PC-3 (cell line): ENCODE data around the gene C9orf72. TPM values are rescaled to one million over a fixed set of nuclear protein-coding genes. Genes with fewer than 3 reads are reported as not detected.

Experiments used
- ATAC-seq: fragments of 200-7000 bp; cut with Tn5 transposase; 2 replicates; pipeline ENCODE4 v1.9.1; 2020; ENCODE audit warnings: mild to moderate bottlenecking, moderate library complexity
- BruUV-seq: library from RNA; stranded (reverse); fragments of 400-500 nt; replicated peaks from 2 replicates; lab custom pipeline; 2021; lab: Mats Ljungman, UMichigan
- CTCF ChIA-PET: fragments of 300-600 bp; sonication (Branson Sonifier 250); formaldehyde crosslinking; loops from one replicate; lab custom pipeline; 2022; ENCODE audit warnings: antibody characterized with exemption; lab: Charles Lee
- POLR2A ChIA-PET: fragments of 300-600 bp; sonication (Branson Sonifier 250); formaldehyde crosslinking; loops from one replicate; lab custom pipeline; 2022; ENCODE audit warnings: antibody characterized with exemption; ENCODE audit not compliant: unreplicated experiment; lab: Charles Lee
- DNase-seq: peaks from one replicate; pipeline ENCODE4 v3.0.0-alpha.2; 2015
- H2AFZ ChIP-seq: fragments of 300-600 bp; sonication (generic); 2 replicates; pipeline ENCODE4 v1.6.0; 2016; ENCODE audit warnings: antibody characterized with exemption, low read length
- H3F3A ChIP-seq: fragments of 300-600 bp; sonication (generic); one replicate; pipeline ENCODE4 v1.6.0; 2017; ENCODE audit warnings: antibody characterized with exemption, low read length, control low read depth, mild to moderate bottlenecking; ENCODE audit not compliant: unreplicated experiment
- H3K27ac ChIP-seq: fragments of 300-600 bp; sonication (generic); 2 replicates; pipeline ENCODE4 v1.5.1; 2016; ENCODE audit warnings: mild to moderate bottlenecking, low read length
- H3K27me3 ChIP-seq: fragments of 300-600 bp; sonication (generic); 2 replicates; pipeline ENCODE4 v1.6.1; 2016; ENCODE audit warnings: low read length, mixed read lengths
- H3K36me3 ChIP-seq: fragments of 300-600 bp; sonication (generic); 2 replicates; pipeline ENCODE4 v1.6.1; 2016; ENCODE audit warnings: low read depth, mixed run types, low read length, mixed read lengths
- H3K4me1 ChIP-seq: fragments of 300-600 bp; sonication (generic); 2 replicates; pipeline ENCODE4 v1.5.1; 2016; ENCODE audit warnings: low read length; ENCODE audit not compliant: insufficient read depth
- H3K4me2 ChIP-seq: fragments of 300-600 bp; sonication (generic); 2 replicates; pipeline ENCODE4 v1.6.0; 2016; ENCODE audit warnings: low read length
- H3K4me3 ChIP-seq: fragments of 300-600 bp; sonication (generic); 2 replicates; pipeline ENCODE4 v1.5.1; 2016; ENCODE audit warnings: mild to moderate bottlenecking, low read length, mixed read lengths
- H3K79me2 ChIP-seq: fragments of 300-600 bp; sonication (generic); 2 replicates; pipeline ENCODE4 v1.6.1; 2017; ENCODE audit warnings: low read length, mixed read lengths
- H3K9ac ChIP-seq: fragments of 300-600 bp; sonication (generic); 2 replicates; pipeline ENCODE4 v1.6.0; 2016; ENCODE audit warnings: mild to moderate bottlenecking, low read length
- H3K9me2 ChIP-seq: fragments of 300-600 bp; sonication (generic); replicated peaks from 2 replicates; pipeline ENCODE4 v1.6.1; 2016; ENCODE audit warnings: mixed run types, low read length, mixed read lengths
- H3K9me3 ChIP-seq: fragments of 300-600 bp; sonication (generic); 2 replicates; pipeline ENCODE4 v1.6.1; 2016; ENCODE audit warnings: low read length, mixed read lengths
- H4K20me1 ChIP-seq: fragments of 300-600 bp; sonication (generic); 2 replicates; pipeline ENCODE4 v1.6.1; 2016; ENCODE audit warnings: low read length, mixed read lengths
- EZH2 ChIP-seq: fragments of 300-600 bp; sonication (generic); IDR thresholded peaks from one replicate; pipeline ENCODE4 v1.6.1; 2017; ENCODE audit warnings: antibody characterized with exemption, mild to moderate bottlenecking, low read length; ENCODE audit not compliant: unreplicated experiment
- EZH2phosphoT487 ChIP-seq: fragments of 300-600 bp; sonication (generic); IDR thresholded peaks from 2 replicates; pipeline ENCODE4 v1.6.1; 2018; ENCODE audit warnings: mild to moderate bottlenecking, antibody characterized with exemption, low read length, borderline replicate concordance
- intact Hi-C: fragments of 100-400 bp; cut with micrococcal nuclease; formaldehyde crosslinking; loops from 2 replicates; pipeline ENCODE4 v1.9.0; 2023
- total RNA-seq: library from RNA; depleted of rRNA; stranded (reverse); fragments of >200 nt; gene quantifications from 2 replicates; pipeline ENCODE4 v1.2.3, GENCODE V29; 2014
- TF ChIP-seq, protein P1 (sequence below): fragments of 300-600 bp; sonication (generic); conservative IDR thresholded peaks from 2 replicates; pipeline ENCODE4 v1.5.1; 2017; ENCODE audit warnings: antibody characterized with exemption, low read depth, mild to moderate bottlenecking, low read length

Gene C9orf72
- total RNA-seq, 1 experiment from 2014 or later: 10.4 TPM

DNA sequence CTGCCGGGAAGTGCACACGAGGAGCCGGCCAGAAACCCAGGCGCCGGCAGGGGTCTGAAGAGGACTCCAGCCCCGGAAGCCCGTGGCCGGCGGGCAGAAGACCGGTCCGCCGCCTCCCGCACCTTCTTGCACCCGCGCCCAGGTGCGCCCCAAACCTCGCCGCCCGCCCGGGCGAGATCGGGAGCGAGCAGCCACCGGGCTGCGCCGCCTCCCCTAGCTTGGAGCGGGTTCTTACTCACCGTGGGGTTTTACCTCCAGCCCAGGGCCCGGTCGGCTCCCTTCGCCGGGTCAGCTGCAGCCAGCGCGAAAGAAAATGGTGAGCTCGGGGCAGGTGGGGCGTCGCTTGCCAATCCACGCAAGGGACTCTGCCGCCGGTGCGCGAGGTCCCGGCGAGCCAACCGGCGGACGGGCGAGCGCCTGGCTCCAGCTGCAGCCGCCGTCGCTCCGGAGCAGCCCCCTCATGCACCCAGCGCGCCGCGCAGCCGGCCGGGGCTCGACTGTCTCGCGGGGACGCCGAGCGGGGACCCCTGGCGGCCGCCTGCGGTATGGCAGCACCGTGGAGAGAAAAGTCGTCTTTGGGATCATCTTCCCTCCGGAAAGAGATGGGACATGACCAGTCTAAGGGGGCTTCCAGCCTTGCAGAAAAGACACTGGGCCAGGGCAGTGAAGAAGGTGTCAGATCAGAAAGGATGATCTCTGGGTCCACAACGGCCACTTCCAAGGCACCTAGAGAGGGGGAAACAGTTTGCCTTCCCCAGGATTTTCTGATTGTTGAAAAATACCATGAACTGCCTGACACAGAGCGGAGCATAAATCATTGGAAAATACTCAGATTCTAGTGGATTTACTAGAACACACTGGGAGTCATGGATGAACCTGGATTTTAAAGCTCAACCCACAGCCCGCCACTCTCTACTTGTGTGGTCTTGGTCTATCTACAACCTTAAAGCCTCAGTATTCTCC lies 43.7 kb downstream of the C9orf72 start, which contains the start of gene MOB3B:
MOB3B (minus strand) TSS at position 499 of the 963 bp plus-strand sequence. CDS start 74,264 bp downstream, outside the sequence.
- Histone ChIP-seq H2AFZ (peak within 1 kb of the TSS; percentile 91), H3K4me1 (peaks cover 6% of the 10 kb centered on the region; the same call in 1 of the 2 replicates), H3K36me3 (no peaks in the 10 kb centered on the region), H3K4me3 (peak within 1 kb of the TSS; percentile 82), H4K20me1 (no peaks in the 10 kb centered on the region), H3K27ac (no peak within 1 kb of the TSS), H3K27me3 (no peaks in the 10 kb centered on the region), H3K9me3 (no peaks in the 10 kb centered on the region), H3K79me2 (no peaks in the 10 kb centered on the region), H3K9me2 (no peaks in the 10 kb centered on the region), H3F3A (no peaks in the 10 kb centered on the region), H3K4me2 (peak within 1 kb of the TSS; percentile 89), H3K9ac (peak within 1 kb of the TSS; percentile 84)
- peak; percentile 93 for ATAC-seq
- ChIA-PET POLR2A (interaction anchor here (0.6 kb wide), 1 partner anchor 136 kb away, joined by 4 read pairs; no protein-coding TSS in a partner anchor), CTCF (interaction anchor here (0.6 to 1.0 kb wide), 2 partner anchors 98 to 196 kb away, joined by 3 to 9 read pairs; no protein-coding TSS in a partner anchor)
- intact Hi-C loops: loop anchor here (1.0 to 5.0 kb wide), 2 partner anchors 102 to 196 kb away; no protein-coding TSS in a partner anchor
- BruUV-seq: no TSS peak
- peak; percentile 71 for DNase-seq
- no peak for TF ChIP-seq EZH2
- TF ChIP-seq, protein P1, sequence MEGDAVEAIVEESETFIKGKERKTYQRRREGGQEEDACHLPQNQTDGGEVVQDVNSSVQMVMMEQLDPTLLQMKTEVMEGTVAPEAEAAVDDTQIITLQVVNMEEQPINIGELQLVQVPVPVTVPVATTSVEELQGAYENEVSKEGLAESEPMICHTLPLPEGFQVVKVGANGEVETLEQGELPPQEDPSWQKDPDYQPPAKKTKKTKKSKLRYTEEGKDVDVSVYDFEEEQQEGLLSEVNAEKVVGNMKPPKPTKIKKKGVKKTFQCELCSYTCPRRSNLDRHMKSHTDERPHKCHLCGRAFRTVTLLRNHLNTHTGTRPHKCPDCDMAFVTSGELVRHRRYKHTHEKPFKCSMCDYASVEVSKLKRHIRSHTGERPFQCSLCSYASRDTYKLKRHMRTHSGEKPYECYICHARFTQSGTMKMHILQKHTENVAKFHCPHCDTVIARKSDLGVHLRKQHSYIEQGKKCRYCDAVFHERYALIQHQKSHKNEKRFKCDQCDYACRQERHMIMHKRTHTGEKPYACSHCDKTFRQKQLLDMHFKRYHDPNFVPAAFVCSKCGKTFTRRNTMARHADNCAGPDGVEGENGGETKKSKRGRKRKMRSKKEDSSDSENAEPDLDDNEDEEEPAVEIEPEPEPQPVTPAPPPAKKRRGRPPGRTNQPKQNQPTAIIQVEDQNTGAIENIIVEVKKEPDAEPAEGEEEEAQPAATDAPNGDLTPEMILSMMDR: peak; percentile 76
- TF ChIP-seq EZH2phosphoT487: no peak

DNA sequence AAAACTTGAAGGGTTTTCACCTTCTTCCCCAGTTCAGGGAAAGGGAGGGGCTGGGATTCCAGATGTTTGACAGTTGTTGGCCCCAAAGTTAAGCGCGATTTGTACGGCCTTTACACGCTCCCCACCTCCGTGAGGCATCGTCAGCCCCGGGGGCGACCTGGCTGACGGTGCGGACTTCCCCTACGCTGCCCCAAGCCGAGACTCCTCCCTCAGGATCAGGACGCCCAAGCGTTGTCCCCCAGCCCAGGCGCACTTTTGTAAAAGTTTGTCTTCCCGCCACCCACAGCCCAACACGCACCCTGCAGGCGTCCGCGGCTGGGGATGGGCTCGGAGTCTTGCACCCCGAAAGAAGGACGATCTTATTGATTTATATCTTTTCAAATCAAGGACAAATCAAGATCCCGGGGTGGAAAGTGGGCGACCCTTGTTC lies 44.4 kb downstream of the C9orf72 start:
- peak; percentile 41 for ATAC-seq
- no peaks in the 10 kb centered on the region for H3K79me2 ChIP-seq
- H3K36me3 ChIP-seq: no peaks in the 10 kb centered on the region
- peak overlapping the region; percentile 82 for H3K4me3 ChIP-seq
- intact Hi-C loops: loop anchor here (1.0 to 5.0 kb wide), 2 partner anchors 102 to 196 kb away; no protein-coding TSS in a partner anchor
- TF ChIP-seq EZH2phosphoT487 (no peak), EZH2 (no peak)
- TF ChIP-seq, protein P1: no peak
- peak overlapping the region; percentile 91 for H2AFZ ChIP-seq
- no peaks in the 10 kb centered on the region for H3K9me2 ChIP-seq
- H3K27ac ChIP-seq: no peak overlapping the region
- H3F3A ChIP-seq: no peaks in the 10 kb centered on the region
- no peak for DNase-seq
- no peaks in the 10 kb centered on the region for H3K27me3 ChIP-seq
- peak overlapping the region; percentile 89 for H3K4me2 ChIP-seq
- TSS peak; percentile 23 for BruUV-seq
- ChIA-PET CTCF (interaction anchor here (1.0 kb wide), 1 partner anchor 195 kb away, joined by 9 read pairs; no protein-coding TSS in a partner anchor), POLR2A (no interaction called here)
- H4K20me1 ChIP-seq: no peaks in the 10 kb centered on the region
- H3K9ac ChIP-seq: peak overlapping the region; percentile 84
- H3K9me3 ChIP-seq: no peaks in the 10 kb centered on the region
- peaks cover 6% of the 10 kb centered on the region; the same call in 1 of the 2 replicates for H3K4me1 ChIP-seq
